ENCODE measurements around the gene UNC5B.

DNA sequence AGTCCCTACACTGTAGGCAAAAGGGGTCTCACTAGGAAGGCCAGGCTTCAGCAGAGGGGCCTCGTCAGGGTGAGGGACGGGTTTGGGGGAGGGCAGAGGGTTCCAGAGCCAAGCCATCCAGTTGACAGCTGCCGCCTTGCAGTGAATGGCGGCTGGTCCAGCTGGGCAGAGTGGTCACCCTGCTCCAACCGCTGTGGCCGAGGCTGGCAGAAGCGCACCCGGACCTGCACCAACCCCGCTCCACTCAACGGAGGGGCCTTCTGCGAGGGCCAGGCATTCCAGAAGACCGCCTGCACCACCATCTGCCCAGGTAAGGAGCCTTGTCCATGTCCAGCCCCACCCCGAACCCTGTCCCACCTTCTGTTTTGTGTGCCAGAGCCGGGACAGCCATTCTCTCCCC is 75.1 kb downstream of the UNC5B start:
- TF ChIP-seq CTCF (IDR thresholded peaks at IDR 0.05) (no peak), POLR2A (IDR thresholded peaks at IDR 0.05) (no peak)
